Effector CD4-positive, alpha-beta T cell (primary cell): ENCODE measurements around the gene ZNF175.

ENCODE experiments used
- DNase-seq: peaks from one replicate; pipeline ENCODE4 v3.0.0-alpha.2; 2020

The ZNF175 gene

GRCh38 chr19:51637362-51637978 is 66.4 kb downstream of the ZNF175 start:
- DNase-seq = no peak

- DNase-seq = no peak
Measured at GRCh38 chr19:51639916-51640315, 68.8 kb downstream of the ZNF175 start.

- DNase-seq = no peak
Measured at GRCh38 chr19:51640386-51640785, 69.3 kb downstream of the ZNF175 start.

- no peak for DNase-seq
Measured at GRCh38 chr19:51641648-51642047, 70.6 kb downstream of the ZNF175 start.
